ENCODE results near the gene TLK1. TPM values are rescaled to one million over a fixed set of nuclear protein-coding genes. Genes with fewer than 3 reads are reported as not detected.

TLK1 gene
- polyA plus RNA-seq, 1 of the 3 experiments (the other 2 are of a cell fraction) = 4.8 TPM

GRCh38 chr2:170984079-170984478 lies 176.6 kb downstream of the TLK1 start:
- CTCF ChIA-PET = interaction anchor here (1.1 to 1.3 kb wide), 2 partner anchors 11 to 103 kb away, joined by 4 read pairs; no protein-coding TSS in a partner anchor
- WGBS (ENCODE audit: low lambda C conversion rate) = 100% methylated on average over 1 of the region's 1 CpG
- POLR2A ChIA-PET = no interaction called here

More at GRCh38 chr2:170984079-170984478, 176.6 kb downstream of the TLK1 start:
- Histone ChIP-seq H3F3A (replicated peaks; ENCODE audit: insufficient read depth) (no peaks in the 10 kb centered on the region), H3K79me2 (ENCODE audit: insufficient read depth) (no peaks in the 10 kb centered on the region), H3K4me1 (ENCODE audit: control insufficient read depth in 1 of 2, insufficient read depth in 2 of 2, low read depth in 1 of 2, low read length in 1 of 2) (no peaks in the 10 kb centered on the region), H3K9ac (no peak overlapping the region), H3K4me3 (ENCODE audit: low read depth in 2 of 2, low read length in 1 of 2) (no peak overlapping the region), H3K27me3 (ENCODE audit: insufficient read depth) (no peaks in the 10 kb centered on the region), H3K4me2 (no peak overlapping the region), H3K27ac (ENCODE audit: low read depth in 2 of 2, low read length in 1 of 2) (no peak overlapping the region), H4K20me1 (ENCODE audit: insufficient read depth) (no peaks in the 10 kb centered on the region), H3K36me3 (replicated peaks in 1 of 2; ENCODE audit: control insufficient read depth in 1 of 2, insufficient read depth in 2 of 2, low read length in 1 of 2) (peaks cover 3 to 4% of the 10 kb centered on the region in 2 experiments), H3K9me3 (no peaks in the 10 kb centered on the region), H3K9me2 (no peaks in the 10 kb centered on the region), H2AFZ (ENCODE audit: low read depth) (no peak overlapping the region)
- no peak for TF ChIP-seq TEAD4 (IDR thresholded peaks at IDR 0.05; ENCODE audit: borderline replicate concordance, insufficient read depth)
- TF ChIP-seq YY1 (IDR thresholded peaks at IDR 0.05; ENCODE audit: low read depth) = no peak
- TF ChIP-seq ZBTB33 (IDR thresholded peaks at IDR 0.05; ENCODE audit: borderline replicate concordance, low read depth) = no peak
- no peak for TF ChIP-seq EP300 (IDR thresholded peaks at IDR 0.05; ENCODE audit: borderline replicate concordance in 1 of 2, low read depth in 1 of 2, low read length in 1 of 2)
- TF ChIP-seq CHD2 (IDR thresholded peaks at IDR 0.05; ENCODE audit: low read length, partially characterized antibody) = no peak
- TF ChIP-seq SMC3 (IDR thresholded peaks at IDR 0.05; ENCODE audit: low read depth, low read length) = no peak
- no peak for TF ChIP-seq SIN3A (IDR thresholded peaks at IDR 0.05; ENCODE audit: borderline replicate concordance, low read depth, low read length)
- TF ChIP-seq RCOR1 (IDR thresholded peaks at IDR 0.05; ENCODE audit: low read length) = no peak
- no peak for TF ChIP-seq MAX (IDR thresholded peaks at IDR 0.05; ENCODE audit: low read depth)
- TF ChIP-seq IRF3 (IDR thresholded peaks at IDR 0.05; ENCODE audit: low read depth, low read length) = no peak
- no peak for TF ChIP-seq JUND (IDR thresholded peaks at IDR 0.05)
- no peak for TF ChIP-seq REST (IDR thresholded peaks at IDR 0.05; ENCODE audit: low read depth, low read length)
- no peak for TF ChIP-seq RXRA (IDR thresholded peaks at IDR 0.05; ENCODE audit: borderline replicate concordance, low read depth)
- TF ChIP-seq RAD21 (IDR thresholded peaks at IDR 0.05; ENCODE audit: low read length) = no peak
- no peak for TF ChIP-seq FOXJ3 (CRISPR knock-in tag; IDR thresholded peaks at IDR 0.05)
- TF ChIP-seq EZH2phosphoT487 (IDR thresholded peaks at IDR 0.05; ENCODE audit: borderline replicate concordance, low read depth) = no peak
- no peak for TF ChIP-seq CTCF (IDR thresholded peaks at IDR 0.05)
- no peak for DNase-seq
